ENCODE measurements around the gene TBC1D28. TPM values are rescaled to one million over a fixed set of nuclear protein-coding genes. Genes with fewer than 3 reads are reported as not detected.

The TBC1D28 gene
- total and polyA plus RNA-seq, 2 donors (not counting 1 experiment from before 2014, with no cell fraction given): not detected

Small RNA genes lying within 50 kb of the gene (small RNA-seq; reads per million reads assigned to genes)
- gene AC026271.2 (ENCODE audit: insufficient read length, low read depth, low replicate concordance): not detected

Other genes with a start within 250 kb of the TBC1D28 start
- 0.44 TPM in 1 of 2 replicates, not detected in the other for gene LGALS9C, start 167.6 kb downstream of the TBC1D28 start, total RNA-seq
- 0.25 TPM in 1 of 2 replicates, not detected in the other for gene LGALS9C, start 167.6 kb downstream of the TBC1D28 start, polyA plus RNA-seq
- gene FOXO3B, start 37.9 kb upstream of the TBC1D28 start, total RNA-seq: 7.1 and 7.6 TPM in 2 replicates
- 1.4 and 1.8 TPM in 2 replicates for gene FOXO3B, start 37.9 kb upstream of the TBC1D28 start, polyA plus RNA-seq
- 0.15 TPM in 1 of 2 replicates, not detected in the other for gene FBXW10, start 99.7 kb upstream of the TBC1D28 start, total RNA-seq
- not detected in 2 replicates for gene FBXW10, start 99.7 kb upstream of the TBC1D28 start, polyA plus RNA-seq
- gene TVP23B, start 136.8 kb upstream of the TBC1D28 start, total RNA-seq: 37.1 and 42.5 TPM in 2 replicates
- gene TVP23B, start 136.8 kb upstream of the TBC1D28 start, polyA plus RNA-seq: 6.6 and 13.2 TPM in 2 replicates
- gene PRPSAP2, start 213.7 kb upstream of the TBC1D28 start, total RNA-seq: 58.8 and 58.9 TPM in 2 replicates
- 27.1 and 37.5 TPM in 2 replicates for gene PRPSAP2, start 213.7 kb upstream of the TBC1D28 start, polyA plus RNA-seq